Measurements from ENCODE around the gene TUBGCP3. TPM values are rescaled to one million over a fixed set of nuclear protein-coding genes. Genes with fewer than 3 reads are reported as not detected.
A peak's percentile ranks its signal among the peaks of the same experiment; 100 is the strongest.

The TUBGCP3 gene
- total and polyA plus RNA-seq, 4 donors: 6.7 to 31.0 (median 17.3) TPM

- TF ChIP-seq TAF1 (conservative IDR thresholded peaks at IDR 0.05) (no peak), ATF3 (IDR thresholded peaks at IDR 0.05) (no peak), HNF4A (conservative IDR thresholded peaks at IDR 0.05) (no peak)
- H3K36me3 ChIP-seq (ENCODE audit: control insufficient read depth in 4 of 4, insufficient read depth in 3 of 4, low read depth in 1 of 4, low read length in 3 of 4): peaks cover 7 to 18% (median 14%) of the 10 kb centered on the region in 4 donors
These were observed 76.8 kb downstream of the TUBGCP3 start for GRCh38 chr13:112510987-112511685.

GRCh38 chr13:112510002-112510780 is 77.8 kb downstream of the TUBGCP3 start:
- no peak overlapping the region for H3K27ac ChIP-seq (ENCODE audit: low read depth in 1 of 2, low read length in 2 of 2)
- WGBS: 62% methylated on average over 15 of the region's 15 CpGs
- no peak overlapping the region for H3K4me3 ChIP-seq (ENCODE audit: low read depth in 1 of 3, low read length in 3 of 3)
- peaks cover 2 to 20% (median 17%) of the 10 kb centered on the region in 4 donors for H3K36me3 ChIP-seq (ENCODE audit: control insufficient read depth in 4 of 4, insufficient read depth in 3 of 4, low read depth in 1 of 4, low read length in 3 of 4)
- no peaks in the 10 kb centered on the region for H3K27me3 ChIP-seq (ENCODE audit: control insufficient read depth in 4 of 4, insufficient read depth in 4 of 4, low read length in 3 of 4)
- DNase-seq (ENCODE audit: low spot score): no peak
- H3K9me3 ChIP-seq (ENCODE audit: control insufficient read depth in 4 of 4, low read length in 3 of 4): no peaks in the 10 kb centered on the region
- TF ChIP-seq RAD21 (IDR thresholded peaks at IDR 0.05) (peak; percentile 70 to 78), CTCF (IDR thresholded peaks at IDR 0.05; ENCODE audit: low read depth, low read length, missing input control) (peak; percentile 41), SP1 (IDR thresholded peaks at IDR 0.05) (no peak)
- H3K9ac ChIP-seq (ENCODE audit: low read depth in 1 of 2, low read length in 2 of 2): no peak overlapping the region
- no peaks in the 10 kb centered on the region for H3K4me1 ChIP-seq (ENCODE audit: control insufficient read depth in 4 of 4, insufficient read depth in 4 of 4, low read length in 3 of 4)

More at GRCh38 chr13:112510987-112511685, 76.8 kb downstream of the TUBGCP3 start:
- 92% methylated on average over 10 of the region's 10 CpGs for WGBS
- Histone ChIP-seq H3K4me1 (ENCODE audit: control insufficient read depth in 4 of 4, insufficient read depth in 4 of 4, low read length in 3 of 4) (no peaks in the 10 kb centered on the region), H3K9me3 (ENCODE audit: control insufficient read depth in 4 of 4, low read length in 3 of 4) (no peaks in the 10 kb centered on the region), H3K9ac (ENCODE audit: low read depth in 1 of 2, low read length in 2 of 2) (no peak overlapping the region), H3K4me3 (ENCODE audit: low read depth in 1 of 3, low read length in 3 of 3) (no peak overlapping the region), H3K27ac (ENCODE audit: low read depth in 1 of 2, low read length in 2 of 2) (no peak overlapping the region), H3K27me3 (ENCODE audit: control insufficient read depth in 4 of 4, insufficient read depth in 4 of 4, low read length in 3 of 4) (no peaks in the 10 kb centered on the region)
- no peak for DNase-seq (ENCODE audit: low spot score)

GRCh38 chr13:112509190-112509589 is 78.8 kb downstream of the TUBGCP3 start:
- 88% methylated on average over 6 of the region's 6 CpGs for WGBS
- peaks cover 4 to 26% (median 16%) of the 10 kb centered on the region in 4 donors for H3K36me3 ChIP-seq (ENCODE audit: control insufficient read depth in 4 of 4, insufficient read depth in 3 of 4, low read depth in 1 of 4, low read length in 3 of 4)

More at GRCh38 chr13:112509190-112509589, 78.8 kb downstream of the TUBGCP3 start:
- Histone ChIP-seq H3K4me3 (ENCODE audit: low read depth in 1 of 3, low read length in 3 of 3) (no peak overlapping the region), H3K27me3 (ENCODE audit: control insufficient read depth in 4 of 4, insufficient read depth in 4 of 4, low read length in 3 of 4) (no peaks in the 10 kb centered on the region), H3K9me3 (ENCODE audit: control insufficient read depth in 4 of 4, low read length in 3 of 4) (no peaks in the 10 kb centered on the region), H3K9ac (ENCODE audit: low read depth in 1 of 2, low read length in 2 of 2) (no peak overlapping the region), H3K27ac (ENCODE audit: low read depth in 1 of 2, low read length in 2 of 2) (no peak overlapping the region), H3K4me1 (ENCODE audit: control insufficient read depth in 4 of 4, insufficient read depth in 4 of 4, low read length in 3 of 4) (no peaks in the 10 kb centered on the region)
- no peak for DNase-seq (ENCODE audit: low spot score)
- TF ChIP-seq GABPA (IDR thresholded peaks at IDR 0.05 in 1 of 2, conservative IDR thresholded peaks at IDR 0.05 in 1 of 2) (no peak), SP1 (IDR thresholded peaks at IDR 0.05) (no peak), TAF1 (conservative IDR thresholded peaks at IDR 0.05) (no peak), FOXA2 (IDR thresholded peaks at IDR 0.05) (no peak), CTCF (IDR thresholded peaks at IDR 0.05; ENCODE audit: low read depth, low read length, missing input control) (no peak), HNF4G (IDR thresholded peaks at IDR 0.05) (no peak), JUND (IDR thresholded peaks at IDR 0.05) (no peak)
